ENCODE measurements around the gene PLEKHA5.
"Not testable (repeated sequence)": the region's sequence is repeated elsewhere in the genome, so short reads cannot be mapped to it uniquely, and the experiment has no call there.

The PLEKHA5 gene

GRCh38 chr12:19168644-19169043 is 39.1 kb downstream of the PLEKHA5 start:
- no peak overlapping the region for H3K27ac Mint-ChIP-seq
- H3K9me3 Mint-ChIP-seq = no peaks in the 10 kb centered on the region
- H3K4me1 Mint-ChIP-seq (ENCODE audit: low read depth) = no peaks in the 10 kb centered on the region
- H3K4me3 Mint-ChIP-seq = no peak overlapping the region
- H3K27me3 Mint-ChIP-seq = no peaks in the 10 kb centered on the region
- intact Hi-C loops (cut with micrococcal nuclease) = no loop called here
- H3K36me3 Mint-ChIP-seq (ENCODE audit: low read depth) = no peaks in the 10 kb centered on the region

- H3K9me3 Mint-ChIP-seq = no peaks in the 10 kb centered on the region
- intact Hi-C loops (cut with micrococcal nuclease) = no loop called here
- no peaks in the 10 kb centered on the region for H3K27me3 Mint-ChIP-seq
- H3K4me1 Mint-ChIP-seq (ENCODE audit: low read depth) = no peaks in the 10 kb centered on the region
- H3K27ac Mint-ChIP-seq = no peak overlapping the region
- H3K36me3 Mint-ChIP-seq (ENCODE audit: low read depth) = no peaks in the 10 kb centered on the region
- no peak overlapping the region for H3K4me3 Mint-ChIP-seq
These were observed 39.7 kb downstream of the PLEKHA5 start for GRCh38 chr12:19169222-19169621.

GRCh38 chr12:19170286-19170685 is 40.8 kb downstream of the PLEKHA5 start:
- H3K9me3 Mint-ChIP-seq; intact Hi-C loops (cut with micrococcal nuclease); H3K27me3 Mint-ChIP-seq; H3K4me3 Mint-ChIP-seq; H3K27ac Mint-ChIP-seq; H3K36me3 Mint-ChIP-seq (ENCODE audit: low read depth); H3K4me1 Mint-ChIP-seq (ENCODE audit: low read depth): not testable (repeated sequence)

- Mint-ChIP-seq H3K27ac (no peak overlapping the region), H3K36me3 (ENCODE audit: low read depth) (no peaks in the 10 kb centered on the region), H3K4me3 (no peak overlapping the region), H3K4me1 (ENCODE audit: low read depth) (no peaks in the 10 kb centered on the region), H3K27me3 (no peaks in the 10 kb centered on the region), H3K9me3 (no peaks in the 10 kb centered on the region)
- intact Hi-C loops (cut with micrococcal nuclease) = no loop called here
These were observed 42.2 kb downstream of the PLEKHA5 start for GRCh38 chr12:19171731-19172130.

- no peak overlapping the region for H3K4me3 Mint-ChIP-seq
- no peaks in the 10 kb centered on the region for H3K27me3 Mint-ChIP-seq
- H3K27ac Mint-ChIP-seq = no peak overlapping the region
- intact Hi-C loops (cut with micrococcal nuclease) = no loop called here
- H3K4me1 Mint-ChIP-seq (ENCODE audit: low read depth) = no peaks in the 10 kb centered on the region
- H3K36me3 Mint-ChIP-seq (ENCODE audit: low read depth) = no peaks in the 10 kb centered on the region
- H3K9me3 Mint-ChIP-seq = no peaks in the 10 kb centered on the region
These were observed 48.2 kb downstream of the PLEKHA5 start for GRCh38 chr12:19177754-19178153.

GRCh38 chr12:19179986-19180385 is 50.5 kb downstream of the PLEKHA5 start:
- H3K27ac Mint-ChIP-seq = no peak overlapping the region

GRCh38 chr12:19181666-19182426 is 52.3 kb downstream of the PLEKHA5 start:
- no peaks in the 10 kb centered on the region for H3K9me3 Mint-ChIP-seq
- H3K36me3 Mint-ChIP-seq (ENCODE audit: low read depth) = no peaks in the 10 kb centered on the region
- intact Hi-C loops (cut with micrococcal nuclease) = loop anchor here (1.0 to 10.0 kb wide), 3 partner anchors 40 to 1047 kb away; no protein-coding TSS in a partner anchor
- peaks cover 13% of the 10 kb centered on the region for H3K4me1 Mint-ChIP-seq (ENCODE audit: low read depth)
- no peak overlapping the region for H3K4me3 Mint-ChIP-seq
- no peak overlapping the region for H3K27ac Mint-ChIP-seq
- peaks cover 1% of the 10 kb centered on the region for H3K27me3 Mint-ChIP-seq

More at GRCh38 chr12:19179986-19180385, 50.5 kb downstream of the PLEKHA5 start:
- Mint-ChIP-seq H3K36me3 (ENCODE audit: low read depth) (no peaks in the 10 kb centered on the region), H3K9me3 (no peaks in the 10 kb centered on the region), H3K27me3 (no peaks in the 10 kb centered on the region), H3K4me3 (no peak overlapping the region), H3K4me1 (ENCODE audit: low read depth) (peaks cover 6% of the 10 kb centered on the region)
- intact Hi-C loops (cut with micrococcal nuclease) = loop anchor here (5.0 to 10.0 kb wide), 2 partner anchors 42 to 1045 kb away; no protein-coding TSS in a partner anchor

- Mint-ChIP-seq H3K27ac (no peak overlapping the region), H3K4me1 (ENCODE audit: low read depth) (peaks cover 20% of the 10 kb centered on the region), H3K4me3 (no peak overlapping the region), H3K27me3 (peaks cover 1% of the 10 kb centered on the region), H3K36me3 (ENCODE audit: low read depth) (no peaks in the 10 kb centered on the region), H3K9me3 (no peaks in the 10 kb centered on the region)
- intact Hi-C loops (cut with micrococcal nuclease) = loop anchor here (5.0 to 10.0 kb wide), 2 partner anchors 39 to 1048 kb away; no protein-coding TSS in a partner anchor
These were observed 53.7 kb downstream of the PLEKHA5 start for GRCh38 chr12:19183121-19183838.

GRCh38 chr12:19185262-19185929 is 55.9 kb downstream of the PLEKHA5 start:
- H3K4me1 Mint-ChIP-seq (ENCODE audit: low read depth) = peaks cover 31% of the 10 kb centered on the region
- intact Hi-C loops (cut with micrococcal nuclease) = loop anchor here (5.0 to 10.0 kb wide), 3 partner anchors 323 to 1051 kb away; no protein-coding TSS in a partner anchor
- no peak overlapping the region for H3K4me3 Mint-ChIP-seq
- H3K27me3 Mint-ChIP-seq = peaks cover 1% of the 10 kb centered on the region
- H3K27ac Mint-ChIP-seq = peak overlapping the region; percentile 50
- no peaks in the 10 kb centered on the region for H3K36me3 Mint-ChIP-seq (ENCODE audit: low read depth)
- no peaks in the 10 kb centered on the region for H3K9me3 Mint-ChIP-seq

GRCh38 chr12:19186722-19187661 is 57.5 kb downstream of the PLEKHA5 start:
- H3K4me1 Mint-ChIP-seq (ENCODE audit: low read depth) = peaks cover 40% of the 10 kb centered on the region
- intact Hi-C loops (cut with micrococcal nuclease) = loop anchor here (5.0 to 10.0 kb wide), 3 partner anchors 325 to 1052 kb away; no protein-coding TSS in a partner anchor
- H3K36me3 Mint-ChIP-seq (ENCODE audit: low read depth) = no peaks in the 10 kb centered on the region

GRCh38 chr12:19189522-19189921 is 60.0 kb downstream of the PLEKHA5 start:
- Mint-ChIP-seq H3K27ac (peak overlapping the region; percentile 89), H3K4me1 (ENCODE audit: low read depth) (peaks cover 37% of the 10 kb centered on the region), H3K27me3 (peaks cover 1% of the 10 kb centered on the region), H3K36me3 (ENCODE audit: low read depth) (no peaks in the 10 kb centered on the region), H3K4me3 (peak overlapping the region; percentile 7), H3K9me3 (no peaks in the 10 kb centered on the region)
- intact Hi-C loops (cut with micrococcal nuclease) = loop anchor here (5.0 to 10.0 kb wide), 3 partner anchors 327 to 1055 kb away; no protein-coding TSS in a partner anchor

More at GRCh38 chr12:19186722-19187661, 57.5 kb downstream of the PLEKHA5 start:
- Mint-ChIP-seq H3K9me3 (no peaks in the 10 kb centered on the region), H3K27ac (no peak overlapping the region), H3K27me3 (peaks cover 1% of the 10 kb centered on the region), H3K4me3 (no peak overlapping the region)

GRCh38 chr12:19190292-19191031 is 60.9 kb downstream of the PLEKHA5 start:
- Mint-ChIP-seq H3K27ac (peak overlapping the region; percentile 89), H3K36me3 (ENCODE audit: low read depth) (no peaks in the 10 kb centered on the region), H3K4me3 (no peak overlapping the region), H3K27me3 (no peaks in the 10 kb centered on the region), H3K9me3 (no peaks in the 10 kb centered on the region), H3K4me1 (ENCODE audit: low read depth) (peaks cover 29% of the 10 kb centered on the region)
- intact Hi-C loops (cut with micrococcal nuclease) = loop anchor here (5.0 kb wide), 1 partner anchor 47 kb away; no protein-coding TSS in a partner anchor
